Upper lobe of left lung (tissue), 4 donors: Measurements from ENCODE around the gene PRPF40A.
"Not testable (repeated sequence)": the region's sequence is repeated elsewhere in the genome, so short reads cannot be mapped to it uniquely, and the experiment has no call there.

Source experiments
- CTCF ChIP-seq, 6 experiments: fragments of 450-650 bp in 4 of 6; fragments of 200-600 bp in 2 of 6; sonication (generic) in 2 of 6; IDR thresholded peaks; one replicate each; pipeline ENCODE4 v1.5.1; 2016 to 2019; ENCODE audit warnings: antibody characterized with exemption in 6 of 6
- EP300 ChIP-seq, 4 donors: sonication (generic); formaldehyde crosslinking; IDR thresholded peaks; one replicate each; pipeline ENCODE4 v1.5.1; 2017; ENCODE audit warnings: antibody characterized with exemption in 4 of 4, control low read depth in 2 of 4
- POLR2A ChIP-seq, 4 donors: fragments of 450-650 bp; IDR thresholded peaks; one replicate each; pipeline ENCODE4 v1.5.1; 2016 to 2017; ENCODE audit warnings: antibody characterized with exemption in 4 of 4, mild to moderate bottlenecking in 2 of 4
- POLR2AphosphoS5 ChIP-seq, 2 donors: sonication (generic); formaldehyde crosslinking; IDR thresholded peaks; one replicate each; pipeline ENCODE4 v1.5.1; 2017; ENCODE audit warnings: antibody characterized with exemption in 2 of 2

- not testable (repeated sequence) for TF ChIP-seq CTCF, POLR2AphosphoS5, EP300, POLR2A (IDR thresholded peaks at IDR 0.05)
These were observed 20.2 kb upstream of the PRPF40A start for GRCh38 chr2:152737509-152737908.
